HG02970 (cell line): ENCODE measurements around the gene FKBP1A.
"Not testable (repeated sequence)": the region's sequence is repeated elsewhere in the genome, so short reads cannot be mapped to it uniquely, and the experiment has no call there.

Experiments used
- ATAC-seq: cut with Tn5 transposase; IDR thresholded peaks from one replicate; pipeline ENCODE4 v1.9.1; 2021; ENCODE audit warnings: mild to moderate bottlenecking, moderate library complexity, moderate number of reproducible peaks; ENCODE audit not compliant: unreplicated experiment, low FRiP score

The FKBP1A gene

DNA sequence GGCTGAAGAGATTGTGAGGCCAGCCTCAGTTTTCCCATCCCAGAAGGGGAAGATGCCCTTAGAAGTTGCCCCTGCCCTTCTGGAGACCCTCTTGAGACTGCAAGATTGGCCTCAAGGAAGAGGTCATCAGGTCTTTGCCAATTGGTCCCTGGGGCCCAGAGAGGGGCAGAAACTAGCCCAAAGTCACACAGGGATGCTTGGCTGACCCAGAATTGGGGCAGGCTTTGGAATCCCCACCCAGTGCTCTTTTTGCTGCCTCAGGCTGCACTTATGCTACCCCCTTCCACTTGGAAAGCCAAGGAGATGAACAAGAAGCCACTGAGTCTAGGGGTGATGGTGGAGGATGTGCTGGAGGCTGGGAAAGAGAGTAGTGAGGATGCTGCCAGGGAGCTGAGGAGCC lies 24.9 kb upstream of the FKBP1A start:
- ATAC-seq, result no peak

DNA sequence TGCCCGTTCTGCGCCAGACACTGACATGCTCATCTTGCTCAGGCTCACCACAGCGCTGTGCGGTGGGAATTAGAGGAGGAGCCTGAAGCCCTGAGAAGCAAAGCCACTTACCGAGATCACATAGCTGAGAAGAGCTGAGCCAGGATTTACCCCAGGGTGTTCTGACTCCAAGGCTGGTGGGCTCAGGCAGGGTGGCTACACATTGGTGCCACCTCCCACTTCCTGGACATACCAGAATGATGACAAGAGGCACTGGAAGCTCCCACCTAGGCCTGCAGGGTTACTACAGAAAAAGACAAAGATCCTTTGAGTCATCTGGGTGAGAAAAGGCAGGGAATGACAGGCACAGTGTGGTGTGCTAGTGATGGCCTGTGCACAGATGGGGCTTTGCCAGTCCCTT lies 24.4 kb upstream of the FKBP1A start:
- no peak for ATAC-seq

GRCh38 chr20:1415667-1416468 lies 23.0 kb upstream of the FKBP1A start:
- no peak for ATAC-seq

DNA sequence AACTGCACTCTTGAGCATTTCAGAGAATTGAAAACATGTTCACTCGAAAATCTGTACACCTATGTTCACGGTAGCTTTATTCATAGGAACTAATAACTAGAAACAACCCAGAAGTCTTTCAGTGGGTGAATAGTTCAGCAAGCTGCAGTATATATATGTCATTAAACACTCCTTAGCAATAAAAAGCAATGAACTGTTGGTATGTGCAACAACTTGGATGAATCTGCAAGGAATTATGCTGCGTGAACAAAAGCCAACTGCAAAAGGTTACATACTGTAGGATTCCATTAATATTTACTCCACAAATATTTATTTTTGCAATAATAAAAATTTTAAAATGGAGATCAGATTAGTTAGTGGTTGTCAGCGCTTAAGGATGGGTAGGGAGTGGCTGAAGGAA lies 22.1 kb upstream of the FKBP1A start:
- ATAC-seq, result no peak

DNA sequence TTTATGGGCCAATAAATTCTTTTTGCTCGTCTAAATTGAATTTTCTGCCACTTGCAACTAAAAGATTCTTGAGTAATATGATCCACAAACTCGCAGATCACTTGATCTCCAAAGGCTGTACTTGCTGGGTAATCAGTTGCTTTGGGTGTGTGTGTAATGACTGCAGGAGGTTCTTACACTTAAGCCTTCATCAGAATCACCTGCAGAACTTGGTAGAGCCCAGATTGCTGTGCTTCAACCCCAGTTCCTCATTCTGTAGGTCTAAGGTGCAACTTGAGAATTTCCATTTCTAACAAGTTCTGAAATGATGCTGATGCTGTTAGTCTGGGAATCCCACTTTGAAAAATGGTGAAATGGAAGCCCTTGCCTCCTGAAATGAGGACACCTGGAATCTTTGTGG lies 12.9 kb upstream of the FKBP1A start:
- no peak for ATAC-seq

- ATAC-seq, result no peak
Observed at GRCh38 chr20:1403624-1404023, 10.8 kb upstream of the FKBP1A start.

DNA sequence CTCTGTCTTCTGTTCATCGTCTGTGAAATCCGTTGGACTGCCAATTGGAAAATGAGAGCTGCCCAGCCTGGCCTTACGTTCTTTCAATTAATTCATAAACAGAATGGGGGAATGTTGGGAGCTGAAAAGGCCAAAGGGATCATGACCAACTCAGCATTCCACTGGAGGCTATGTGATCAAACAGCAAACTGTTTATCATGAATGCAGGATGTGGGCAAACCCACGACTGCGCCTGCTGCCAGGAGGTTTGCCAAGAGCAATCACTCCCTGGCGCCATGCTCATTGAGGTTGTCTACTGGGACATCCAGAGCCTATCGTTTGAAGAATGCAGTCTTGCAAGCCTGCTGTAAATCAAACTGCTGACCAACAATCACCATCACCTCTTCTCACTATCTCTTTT lies 9.3 kb upstream of the FKBP1A start:
- no peak for ATAC-seq

DNA sequence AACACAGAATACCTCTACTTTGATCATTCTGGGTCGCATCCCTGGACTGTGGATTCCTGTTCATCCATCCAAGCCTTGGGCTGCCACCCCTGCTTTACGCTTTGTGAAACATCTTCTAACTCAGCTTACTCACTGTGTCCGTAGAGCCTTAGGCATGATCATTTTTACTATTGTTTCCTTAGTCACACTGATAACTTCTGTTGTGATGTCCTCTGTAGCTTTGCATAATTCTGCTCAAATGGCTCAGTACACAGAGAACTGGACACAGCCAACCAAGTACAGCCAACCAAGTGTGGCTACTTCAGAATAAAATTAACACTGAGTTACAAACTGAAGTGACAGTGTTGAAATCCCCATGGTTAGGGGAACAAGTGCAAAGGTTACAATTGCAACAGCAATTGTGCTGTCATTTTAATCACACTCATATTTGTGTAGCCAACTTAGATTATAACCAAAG lies 8.6 kb upstream of the FKBP1A start:
- no peak for ATAC-seq

DNA sequence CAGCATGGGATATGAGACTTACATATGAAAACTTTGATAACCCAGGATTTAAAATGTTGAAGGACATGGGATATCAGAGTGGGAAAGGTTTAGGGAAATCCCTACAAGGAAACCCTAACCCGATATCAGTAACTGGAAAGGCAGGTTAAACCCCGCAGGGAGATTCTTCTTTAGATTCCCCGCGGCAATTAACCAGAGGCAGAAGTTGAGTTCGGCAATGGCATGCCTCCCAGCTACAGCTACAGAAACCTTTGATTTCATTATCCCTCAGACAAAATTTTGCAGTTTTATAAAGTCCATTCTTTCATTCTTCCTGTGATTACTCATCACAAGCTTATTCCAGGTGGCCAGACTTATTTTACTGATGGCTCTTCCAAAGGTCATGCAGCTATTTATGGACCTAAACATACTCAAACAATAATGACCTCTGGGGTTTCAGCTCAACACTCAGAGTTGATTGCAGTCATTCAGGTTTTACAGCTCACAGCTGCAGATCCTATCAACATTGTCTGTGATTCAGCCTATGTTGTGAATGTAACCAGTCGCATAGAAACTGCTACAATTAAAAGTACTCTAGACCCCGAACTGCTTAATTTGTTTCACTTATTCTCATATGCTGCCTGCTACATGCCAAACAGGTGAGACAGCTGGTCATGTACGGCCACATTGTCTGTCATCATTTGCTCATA lies 7.0 kb upstream of the FKBP1A start:
- not testable (repeated sequence) for ATAC-seq

DNA sequence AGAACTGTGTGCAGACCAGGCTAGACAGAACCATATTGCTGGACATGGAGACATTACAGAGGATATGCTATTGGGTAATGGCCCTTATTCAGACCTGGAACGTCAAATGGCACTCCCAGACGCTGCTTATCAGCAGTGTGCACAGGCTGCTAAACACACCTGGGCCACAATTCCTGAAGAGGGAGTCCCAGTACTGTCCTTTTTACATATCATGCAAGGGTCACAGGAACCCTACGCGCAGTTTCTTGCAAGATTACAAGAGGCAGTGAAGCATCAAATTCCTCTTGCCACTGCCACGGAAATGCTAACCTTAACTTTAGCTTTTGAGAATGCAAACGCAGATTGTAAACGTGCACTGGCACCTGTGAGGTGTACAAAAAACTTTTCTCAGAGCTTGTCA lies 5.3 kb upstream of the FKBP1A start:
- ATAC-seq, result not testable (repeated sequence)

GRCh38 chr20:1397710-1398109 lies 4.9 kb upstream of the FKBP1A start:
- no peak for ATAC-seq

DNA sequence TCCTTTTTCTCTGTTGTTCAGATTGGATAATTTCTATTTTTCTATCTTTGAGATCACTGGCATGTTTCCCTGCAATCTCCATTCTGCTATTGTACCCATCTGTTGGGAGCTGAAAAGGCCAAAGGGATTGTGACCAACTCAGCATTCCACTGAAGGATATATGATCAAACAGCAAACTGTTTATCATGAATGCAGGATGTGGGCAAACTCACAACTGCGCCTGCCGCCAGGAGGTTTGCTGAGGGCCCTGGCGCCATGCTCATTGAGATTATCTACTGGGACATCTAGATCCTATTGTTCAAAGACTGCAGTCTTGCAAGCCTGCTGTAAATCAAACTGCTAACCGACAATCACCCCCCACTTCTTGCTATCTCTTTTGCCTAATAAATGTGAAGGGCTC lies 3.8 kb upstream of the FKBP1A start:
- ATAC-seq, result no peak

- no peak for ATAC-seq
Observed at GRCh38 chr20:1396264-1396663, 3.4 kb upstream of the FKBP1A start.

GRCh38 chr20:1394686-1395085 lies 1.8 kb upstream of the FKBP1A start:
- no peak for ATAC-seq

- no peak for ATAC-seq
Observed at GRCh38 chr20:1393507-1393882, 641 bp upstream of the FKBP1A start.

- peak; percentile 19 for ATAC-seq
Observed at GRCh38 chr20:1392443-1392692, 486 bp downstream of the FKBP1A start.

- ATAC-seq, result no peak
Observed at GRCh38 chr20:1391640-1392442, 1.0 kb downstream of the FKBP1A start.

- no peak for ATAC-seq
Observed at GRCh38 chr20:1390581-1391403, 2.1 kb downstream of the FKBP1A start.

- no peak for ATAC-seq
Observed at GRCh38 chr20:1389703-1390580, 2.9 kb downstream of the FKBP1A start.
